Measurements from ENCODE around the gene RBM17.

The RBM17 gene

GRCh38 chr10:6054884-6055283 lies 34.0 kb upstream of the RBM17 start:
- Mint-ChIP-seq H3K4me3 (no peak overlapping the region), H3K27me3 (ENCODE audit: low read depth) (peaks cover 40% of the 10 kb centered on the region), H3K4me1 (no peaks in the 10 kb centered on the region), H3K36me3 (ENCODE audit: low read depth) (no peaks in the 10 kb centered on the region), H3K9me3 (no peaks in the 10 kb centered on the region), H3K27ac (peak overlapping the region in 1 of 3 experiments; percentile 35)
- TF ChIP-seq CTCF (IDR thresholded peaks at IDR 0.05; ENCODE audit: unreplicated experiment in 3 of 3) = no peak

DNA sequence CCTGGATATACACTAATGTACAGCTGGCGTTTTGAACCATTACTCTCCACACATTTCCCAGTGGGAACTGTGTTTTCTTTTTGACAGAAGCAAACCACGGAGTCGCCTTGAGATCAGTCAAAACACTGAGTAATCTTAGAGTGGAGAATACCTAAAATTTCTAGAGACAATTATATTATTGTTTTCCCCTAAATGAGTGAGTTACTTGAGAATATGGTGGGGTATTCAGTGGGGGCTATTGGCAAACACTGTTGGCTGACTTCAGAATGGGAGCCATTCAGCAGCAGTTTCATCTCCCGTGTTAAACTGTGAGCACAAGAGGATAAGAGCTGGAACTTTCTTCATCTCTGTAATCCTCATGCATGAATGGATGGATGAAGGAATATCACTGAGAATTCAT lies 32.9 kb upstream of the RBM17 start:
- no peak for TF ChIP-seq CTCF (IDR thresholded peaks at IDR 0.05; ENCODE audit: unreplicated experiment in 3 of 3)
- no peaks in the 10 kb centered on the region for H3K36me3 Mint-ChIP-seq (ENCODE audit: low read depth)
- no peaks in the 10 kb centered on the region for H3K9me3 Mint-ChIP-seq
- no peak overlapping the region for H3K27ac Mint-ChIP-seq
- H3K27me3 Mint-ChIP-seq (ENCODE audit: low read depth) = peaks cover 34% of the 10 kb centered on the region
- H3K4me3 Mint-ChIP-seq = no peak overlapping the region
- no peaks in the 10 kb centered on the region for H3K4me1 Mint-ChIP-seq

GRCh38 chr10:6056411-6057135 lies 32.3 kb upstream of the RBM17 start:
- Mint-ChIP-seq H3K36me3 (ENCODE audit: low read depth) (no peaks in the 10 kb centered on the region), H3K4me1 (no peaks in the 10 kb centered on the region), H3K4me3 (no peak overlapping the region), H3K27me3 (ENCODE audit: low read depth) (peaks cover 31% of the 10 kb centered on the region), H3K27ac (no peak overlapping the region), H3K9me3 (no peaks in the 10 kb centered on the region)
- TF ChIP-seq CTCF (IDR thresholded peaks at IDR 0.05; ENCODE audit: unreplicated experiment in 3 of 3) = no peak

DNA sequence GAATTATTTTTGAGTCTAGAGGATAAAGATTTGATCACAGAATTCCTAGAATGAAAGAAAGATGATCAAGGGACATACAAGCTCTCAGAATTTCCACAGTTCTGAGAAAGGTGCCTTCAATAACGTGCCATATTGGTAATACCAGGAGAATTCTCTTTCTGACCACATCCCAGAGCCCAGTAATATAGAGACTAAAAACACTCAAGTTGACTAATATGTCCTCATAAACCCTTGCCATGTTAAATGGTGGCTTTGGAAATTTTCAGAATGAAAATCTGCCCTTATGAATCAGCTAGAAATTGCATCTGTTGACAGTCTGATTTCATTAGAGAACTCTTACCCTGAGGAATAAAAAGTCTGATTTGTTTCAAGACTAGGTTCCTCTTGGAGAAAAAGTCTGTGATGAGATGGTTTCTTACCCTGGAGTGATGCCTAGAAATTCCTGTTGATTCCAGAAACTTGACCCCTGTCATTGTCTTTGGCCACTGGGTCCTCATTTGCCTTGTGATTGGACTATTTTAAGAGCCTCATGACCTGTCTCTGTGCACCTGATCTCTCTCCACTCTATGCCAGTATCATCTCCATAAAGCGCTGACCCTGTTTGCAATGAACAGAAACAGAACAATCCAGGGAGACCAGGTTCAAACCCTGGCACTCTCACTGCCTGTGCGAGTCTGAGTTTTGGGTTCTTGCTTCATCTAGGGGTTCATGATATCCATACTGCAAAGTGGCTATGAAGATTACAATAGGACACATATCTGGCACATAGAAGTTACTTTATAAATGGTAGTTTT lies 30.0 kb upstream of the RBM17 start:
- Mint-ChIP-seq H3K4me3 (no peak overlapping the region), H3K4me1 (no peaks in the 10 kb centered on the region), H3K27me3 (ENCODE audit: low read depth) (peaks cover 21% of the 10 kb centered on the region), H3K36me3 (ENCODE audit: low read depth) (no peaks in the 10 kb centered on the region), H3K27ac (no peak overlapping the region), H3K9me3 (no peaks in the 10 kb centered on the region)
- TF ChIP-seq CTCF (IDR thresholded peaks at IDR 0.05; ENCODE audit: unreplicated experiment in 3 of 3) = no peak

DNA sequence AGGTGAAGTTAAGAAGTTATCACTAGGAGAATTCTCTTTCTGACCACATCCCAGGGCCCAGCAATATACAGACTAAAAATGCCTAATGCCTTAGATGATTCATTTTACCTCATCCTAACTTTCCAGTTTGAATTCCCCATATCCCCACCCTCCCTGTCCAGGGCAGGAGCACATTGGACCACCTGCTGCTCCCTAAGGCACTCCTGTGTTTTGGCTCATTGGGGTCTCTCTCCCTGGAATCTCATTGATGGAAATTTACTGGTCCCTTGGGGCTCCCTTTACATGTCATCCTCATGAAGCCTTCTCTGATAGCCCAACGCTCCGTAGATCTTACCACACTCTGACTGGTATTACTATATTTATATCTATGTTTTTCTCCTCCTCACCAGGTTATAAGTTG lies 29.3 kb upstream of the RBM17 start:
- Mint-ChIP-seq H3K27me3 (ENCODE audit: low read depth) (peaks cover 18% of the 10 kb centered on the region), H3K36me3 (ENCODE audit: low read depth) (no peaks in the 10 kb centered on the region), H3K27ac (no peak overlapping the region), H3K4me1 (no peaks in the 10 kb centered on the region), H3K9me3 (no peaks in the 10 kb centered on the region), H3K4me3 (no peak overlapping the region)
- TF ChIP-seq CTCF (IDR thresholded peaks at IDR 0.05; ENCODE audit: unreplicated experiment in 3 of 3) = no peak
